Hematopoietic multipotent progenitor cell treated with erythropoietin and hydrocortisone succinate and interleukin-3 and kit ligand, for 6 days (in vitro differentiated cells): Measurements from ENCODE around the gene ABCC6.
"Not testable (repeated sequence)": the region's sequence is repeated elsewhere in the genome, so short reads cannot be mapped to it uniquely, and the experiment has no call there.

Experiments
- DNase-seq: peaks from one replicate; pipeline ENCODE4 v3.0.0-alpha.2; 2015

The ABCC6 gene

GRCh38 chr16:16107839-16108238 is 115.5 kb downstream of the ABCC6 start:
- DNase-seq = no peak

DNA sequence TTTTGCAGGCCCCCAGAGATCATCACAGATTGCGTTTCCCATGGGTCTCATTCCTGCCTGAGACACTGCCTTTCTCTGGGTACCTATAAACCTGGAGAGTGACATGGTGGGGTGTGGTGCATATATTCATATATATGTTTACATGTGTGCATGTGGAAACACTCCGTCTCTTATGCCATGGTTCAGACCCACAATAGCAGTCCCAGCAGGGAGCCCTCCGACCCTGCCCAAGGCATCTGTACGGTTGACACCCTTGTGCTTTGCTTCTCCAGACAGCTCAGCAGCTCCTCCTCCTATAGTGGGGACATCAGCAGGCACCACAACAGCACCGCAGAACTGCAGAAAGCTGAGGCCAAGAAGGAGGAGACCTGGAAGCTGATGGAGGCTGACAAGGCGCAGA is 116.8 kb downstream of the ABCC6 start:
- no peak for DNase-seq

- no peak for DNase-seq
These were observed 117.6 kb downstream of the ABCC6 start for GRCh38 chr16:16105646-16106045.

- DNase-seq = not testable (repeated sequence)
These were observed 118.5 kb downstream of the ABCC6 start for GRCh38 chr16:16104804-16105141.

GRCh38 chr16:16104132-16104803 is 119.0 kb downstream of the ABCC6 start:
- DNase-seq = not testable (repeated sequence)

GRCh38 chr16:16102738-16103137 is 120.6 kb downstream of the ABCC6 start:
- DNase-seq = no peak

GRCh38 chr16:16101585-16101984 is 121.7 kb downstream of the ABCC6 start:
- DNase-seq = no peak

DNA sequence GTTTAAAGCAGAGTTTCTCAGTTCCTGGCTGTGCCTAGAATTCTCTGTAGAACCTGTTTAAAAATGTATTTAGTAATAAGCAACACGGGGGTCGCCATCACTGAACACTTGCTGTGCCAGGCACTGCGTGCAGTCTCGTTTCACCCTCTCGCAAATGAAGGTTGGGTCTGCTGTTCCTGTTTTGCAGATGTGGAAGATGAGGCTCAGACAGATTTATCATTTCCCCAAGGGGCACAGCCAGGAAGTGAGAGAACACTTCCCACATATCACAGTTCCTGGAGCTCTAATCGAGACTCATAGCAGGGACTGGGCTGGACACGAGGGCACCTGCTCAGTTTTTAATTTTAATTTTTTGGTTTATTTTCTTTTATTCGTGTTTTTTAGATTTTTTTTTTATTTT is 122.7 kb downstream of the ABCC6 start:
- DNase-seq = no peak

- DNase-seq = no peak
These were observed 124.0 kb downstream of the ABCC6 start for GRCh38 chr16:16099320-16099719.
